ENCODE results near the gene NTNG2.

The NTNG2 gene

GRCh38 chr9:132201780-132202703, 40.2 kb downstream of the NTNG2 start:
- no peak for DNase-seq (ENCODE audit: low read depth)

GRCh38 chr9:132204883-132205282, 43.0 kb downstream of the NTNG2 start:
- no peak for DNase-seq (ENCODE audit: low read depth)

GRCh38 chr9:132207215-132207614, 45.4 kb downstream of the NTNG2 start:
- no peak for DNase-seq (ENCODE audit: low read depth)

- no peak for DNase-seq (ENCODE audit: low read depth)
Observed at GRCh38 chr9:132207839-132208615, 46.2 kb downstream of the NTNG2 start.

- DNase-seq (ENCODE audit: low read depth), result no peak
Observed at GRCh38 chr9:132209228-132209627, 47.4 kb downstream of the NTNG2 start.

GRCh38 chr9:132210472-132211145, 48.8 kb downstream of the NTNG2 start:
- DNase-seq (ENCODE audit: low read depth), result no peak

GRCh38 chr9:132211570-132211969, 49.7 kb downstream of the NTNG2 start:
- DNase-seq (ENCODE audit: low read depth), result no peak

- no peak for DNase-seq (ENCODE audit: low read depth)
Observed at GRCh38 chr9:132214027-132214622, 52.3 kb downstream of the NTNG2 start.

- DNase-seq (ENCODE audit: low read depth), result no peak
Observed at GRCh38 chr9:132216861-132217619, 55.2 kb downstream of the NTNG2 start.

GRCh38 chr9:132218208-132218607, 56.4 kb downstream of the NTNG2 start:
- no peak for DNase-seq (ENCODE audit: low read depth)

- DNase-seq (ENCODE audit: low read depth), result no peak
Observed at GRCh38 chr9:132221941-132222340, 60.1 kb downstream of the NTNG2 start.

GRCh38 chr9:132224645-132225044, 62.8 kb downstream of the NTNG2 start:
- DNase-seq (ENCODE audit: low read depth), result no peak

GRCh38 chr9:132226571-132227430, 64.9 kb downstream of the NTNG2 start:
- no peak for DNase-seq (ENCODE audit: low read depth)

GRCh38 chr9:132228062-132228461, 66.2 kb downstream of the NTNG2 start:
- no peak for DNase-seq (ENCODE audit: low read depth)

GRCh38 chr9:132230605-132231004, 68.7 kb downstream of the NTNG2 start:
- DNase-seq (ENCODE audit: low read depth), result no peak

GRCh38 chr9:132231019-132231701, 69.3 kb downstream of the NTNG2 start:
- DNase-seq (ENCODE audit: low read depth), result no peak

- DNase-seq (ENCODE audit: low read depth), result no peak
Observed at GRCh38 chr9:132232522-132232921, 70.7 kb downstream of the NTNG2 start.

- no peak for DNase-seq (ENCODE audit: low read depth)
Observed at GRCh38 chr9:132233138-132233537, 71.3 kb downstream of the NTNG2 start.

GRCh38 chr9:132234535-132234934, 72.7 kb downstream of the NTNG2 start:
- no peak for DNase-seq (ENCODE audit: low read depth)

GRCh38 chr9:132235125-132235524, 73.3 kb downstream of the NTNG2 start:
- no peak for DNase-seq (ENCODE audit: low read depth)

Measured in activated T-helper 1 cell treated with Interleukin-2 at 50 U/mL for 16 hours (primary cell).